Peyer's patch (tissue), 4 donors: ENCODE data around the gene AARS2. TPM values are rescaled to one million over a fixed set of nuclear protein-coding genes. Genes with fewer than 3 reads are reported as not detected.
"Not testable (repeated sequence)": the region's sequence is repeated elsewhere in the genome, so short reads cannot be mapped to it uniquely, and the experiment has no call there.

Source experiments
- DNase-seq, 3 donors: peaks; one replicate each; pipeline ENCODE4 v3.0.0-alpha.2; 2017 to 2019
- H3K27ac ChIP-seq, 4 donors: fragments of 200-600 bp; sonication (generic); one replicate each; pipeline ENCODE4 v1.5.1; 2016 to 2019
- H3K27me3 ChIP-seq, 2 donors: fragments of 200-600 bp; sonication (generic); one replicate each; pipeline ENCODE4 v1.5.1; 2019
- H3K36me3 ChIP-seq, 3 donors: fragments of 200-600 bp; sonication (generic); one replicate each; pipeline ENCODE4 v1.5.1; 2016 to 2019
- H3K4me1 ChIP-seq, 4 donors: fragments of 200-600 bp; sonication (generic); one replicate each; pipeline ENCODE4 v1.5.1; 2016 to 2019
- H3K4me3 ChIP-seq, 4 donors: fragments of 200-600 bp; sonication (generic); 1 replicate in 3 of 4; 2 replicates in 1 of 4; pipeline ENCODE4 v1.5.1; 2016 to 2019; ENCODE audit warnings: mild to moderate bottlenecking in 1 of 4
- H3K9me3 ChIP-seq, 4 donors: fragments of 200-600 bp; sonication (generic); one replicate each; pipeline ENCODE4 v1.5.1; 2016 to 2019; ENCODE audit warnings: mild to moderate bottlenecking in 1 of 4
- CTCF ChIP-seq, 6 experiments: fragments of 450-650 bp in 4 of 6; fragments of 200-600 bp in 2 of 6; sonication (generic) in 1 of 6; IDR thresholded peaks; one replicate each; pipeline ENCODE4 v1.5.1; 2017 to 2019; ENCODE audit warnings: antibody characterized with exemption in 6 of 6, mild to moderate bottlenecking in 3 of 6, moderate library complexity in 1 of 6
- POLR2A ChIP-seq, 2 donors: fragments of 450-650 bp; IDR thresholded peaks; one replicate each; pipeline ENCODE4 v1.5.1; 2017; ENCODE audit warnings: antibody characterized with exemption in 2 of 2, mild to moderate bottlenecking in 2 of 2, moderate library complexity in 2 of 2
- total RNA-seq, 4 donors: library from RNA; depleted of rRNA; stranded (reverse); fragments of >200 nt; gene quantifications; one replicate each; pipeline ENCODE4 v1.1.0, GENCODE V29; 2016

Gene AARS2
- total RNA-seq, 4 donors from 2014 or later = 31.5 to 54.7 (median 37.6) TPM

DNA sequence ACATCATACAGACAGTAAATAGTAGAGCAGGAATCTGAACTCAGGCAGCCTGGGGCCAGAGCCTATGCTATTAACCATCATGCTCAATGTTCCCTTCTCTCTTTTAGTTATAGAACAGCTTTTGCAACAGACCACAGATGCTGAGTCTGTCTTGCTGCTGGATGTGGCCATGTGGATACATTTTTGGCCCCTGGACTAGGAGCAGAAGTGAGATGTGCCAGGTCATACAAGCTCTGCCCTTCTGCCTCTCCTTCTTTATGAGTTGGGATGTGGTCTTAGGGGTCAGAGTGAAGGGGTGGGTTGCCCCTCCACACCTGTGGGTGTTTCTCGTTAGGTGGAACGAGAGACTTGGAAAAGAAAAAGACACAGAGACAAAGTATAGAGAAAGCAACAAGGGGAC, 14.6 kb upstream of the AARS2 start:
- H3K4me1 ChIP-seq = no peaks in the 10 kb centered on the region
- H3K9me3 ChIP-seq = no peaks in the 10 kb centered on the region
- H3K27me3 ChIP-seq = no peaks in the 10 kb centered on the region
- H3K27ac ChIP-seq = no peak overlapping the region
- DNase-seq = no peak
- H3K4me3 ChIP-seq = no peak overlapping the region
- TF ChIP-seq POLR2A (IDR thresholded peaks at IDR 0.05) = no peak
- no peaks in the 10 kb centered on the region for H3K36me3 ChIP-seq

DNA sequence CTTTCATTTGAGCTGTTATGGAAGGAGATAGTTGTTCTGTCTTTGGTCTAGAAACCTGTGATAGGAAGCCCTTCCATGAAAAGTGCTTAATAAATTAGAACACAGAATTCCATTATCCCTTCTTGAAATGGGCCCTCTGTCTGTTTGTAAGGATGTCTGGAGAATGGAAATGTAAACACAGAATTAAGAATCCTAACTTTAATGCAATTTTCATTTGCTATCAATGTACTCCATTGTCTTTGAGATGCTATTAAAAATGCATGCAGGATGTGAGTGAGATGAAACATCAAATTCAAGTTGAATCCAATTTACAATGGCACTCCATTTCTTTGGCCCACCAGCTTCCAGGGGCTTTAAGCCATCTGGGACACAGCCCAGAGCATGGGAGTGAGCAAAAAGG, 13.9 kb upstream of the AARS2 start:
- Histone ChIP-seq H3K27ac (no peak overlapping the region), H3K27me3 (no peaks in the 10 kb centered on the region), H3K4me3 (no peak overlapping the region), H3K9me3 (no peaks in the 10 kb centered on the region), H3K4me1 (no peaks in the 10 kb centered on the region), H3K36me3 (no peaks in the 10 kb centered on the region)
- DNase-seq = no peak
- no peak for TF ChIP-seq CTCF (IDR thresholded peaks at IDR 0.05)
- no peak for TF ChIP-seq POLR2A (IDR thresholded peaks at IDR 0.05)

DNA sequence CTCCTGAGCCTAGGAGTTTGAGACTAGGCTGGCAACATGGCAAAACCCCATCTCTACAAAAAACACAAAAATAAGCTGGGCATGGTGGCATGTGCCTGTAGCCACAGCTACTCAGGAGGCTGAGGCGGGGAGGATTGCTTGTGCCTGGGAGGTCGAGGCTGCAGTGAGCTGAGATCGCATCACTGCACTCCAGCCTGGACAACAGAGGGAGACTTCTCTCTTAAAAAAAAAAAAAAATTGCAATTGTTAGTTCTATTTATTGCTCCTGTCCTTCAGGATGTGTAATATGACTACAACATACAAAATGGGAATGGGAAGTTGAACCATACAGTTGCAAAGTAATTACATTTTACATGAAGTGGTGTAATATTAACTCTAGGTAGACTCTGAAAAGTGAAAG, 8.1 kb upstream of the AARS2 start:
- TF ChIP-seq CTCF (IDR thresholded peaks at IDR 0.05) (no peak), POLR2A (IDR thresholded peaks at IDR 0.05) (no peak)
- Histone ChIP-seq H3K9me3 (no peaks in the 10 kb centered on the region), H3K27ac (no peak overlapping the region), H3K4me1 (no peaks in the 10 kb centered on the region), H3K36me3 (no peaks in the 10 kb centered on the region), H3K4me3 (no peak overlapping the region), H3K27me3 (no peaks in the 10 kb centered on the region)
- DNase-seq = no peak

DNA sequence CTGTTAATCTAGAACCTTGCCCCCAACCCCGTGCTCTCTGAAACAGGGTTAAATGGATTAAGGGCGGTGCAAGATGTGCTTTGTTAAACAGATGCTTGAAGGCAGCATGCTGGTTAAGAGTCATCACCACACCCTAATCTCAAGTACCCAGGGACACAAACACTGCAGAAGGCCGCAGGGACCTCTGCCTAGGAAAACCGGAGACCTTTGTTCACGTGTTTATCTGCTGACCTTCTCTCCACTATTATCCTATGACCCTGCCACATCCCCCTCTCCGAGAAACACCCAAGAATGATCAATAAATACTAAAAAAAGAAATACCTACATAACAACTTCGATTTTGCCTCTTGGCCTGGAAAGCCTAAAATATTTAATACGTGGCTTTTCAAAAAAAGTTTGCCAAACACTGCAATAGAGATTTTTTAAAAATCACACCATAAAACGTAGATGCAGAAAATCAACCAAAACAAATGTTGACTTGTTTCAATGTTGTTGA, 4.0 kb upstream of the AARS2 start:
- H3K9me3 ChIP-seq = not testable (repeated sequence)

DNA sequence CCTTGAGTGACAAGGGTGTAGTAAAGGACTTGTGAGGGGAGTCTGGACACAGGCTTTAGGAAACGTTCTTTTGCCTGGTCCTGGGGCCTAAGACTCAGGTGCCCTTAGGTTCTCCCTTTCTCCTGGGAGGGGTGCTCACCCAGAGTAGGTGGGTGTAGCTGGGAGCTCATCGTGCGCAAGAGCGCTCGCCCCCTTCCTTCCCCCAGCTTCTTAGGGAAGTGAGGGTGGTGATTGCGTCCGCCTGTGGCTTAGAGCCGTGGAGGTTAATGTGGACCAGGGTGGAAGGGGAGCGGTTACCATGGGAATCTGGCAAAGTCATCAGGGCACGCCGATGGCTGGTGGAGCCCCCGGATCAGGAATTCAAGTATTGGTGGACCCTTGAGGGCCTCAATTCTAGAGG, 3.3 kb upstream of the AARS2 start:
- Histone ChIP-seq H3K4me1 (peaks cover 0 to 10% (median 0%) of the 10 kb centered on the region in 4 donors), H3K27me3 (no peaks in the 10 kb centered on the region), H3K36me3 (peaks cover 0 to 4% (median 0%) of the 10 kb centered on the region in 3 donors), H3K4me3 (no peak overlapping the region), H3K27ac (no peak overlapping the region), H3K9me3 (no peaks in the 10 kb centered on the region)
- DNase-seq = no peak
- TF ChIP-seq POLR2A (IDR thresholded peaks at IDR 0.05) (no peak), CTCF (IDR thresholded peaks at IDR 0.05) (no peak)

More for the DNA sequence above, 4.0 kb upstream of the AARS2 start:
- not testable (repeated sequence) for H3K36me3 ChIP-seq, H3K27me3 ChIP-seq, DNase-seq, H3K4me1 ChIP-seq, H3K27ac ChIP-seq, H3K4me3 ChIP-seq

DNA sequence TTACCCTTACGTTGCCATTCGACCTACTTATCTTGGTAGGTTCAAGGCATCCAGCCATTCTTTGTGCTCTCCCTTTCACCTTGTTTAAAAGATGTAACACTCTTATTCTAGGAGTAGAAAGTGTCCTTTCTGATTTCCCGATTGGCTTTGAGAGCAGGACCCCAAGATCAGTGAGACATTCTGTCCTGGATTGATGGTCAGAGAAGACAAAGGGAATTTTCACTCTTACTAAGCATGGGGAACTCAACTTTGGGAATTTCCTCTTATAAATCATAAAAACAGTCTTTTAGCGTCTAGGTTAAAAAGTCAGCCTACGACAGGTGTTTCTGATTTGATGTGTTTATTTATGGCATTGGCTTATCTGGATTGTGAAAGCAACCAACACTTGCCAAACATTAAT, 2.8 kb upstream of the AARS2 start:
- no peak overlapping the region for H3K27ac ChIP-seq
- H3K4me3 ChIP-seq = no peak overlapping the region
- peaks cover 0 to 9% (median 0%) of the 10 kb centered on the region in 3 donors for H3K36me3 ChIP-seq
- peaks cover 0 to 16% (median 0%) of the 10 kb centered on the region in 4 donors for H3K4me1 ChIP-seq
- TF ChIP-seq POLR2A (IDR thresholded peaks at IDR 0.05) (no peak), CTCF (IDR thresholded peaks at IDR 0.05) (no peak)
- DNase-seq = no peak
- no peaks in the 10 kb centered on the region for H3K27me3 ChIP-seq
- no peaks in the 10 kb centered on the region for H3K9me3 ChIP-seq

DNA sequence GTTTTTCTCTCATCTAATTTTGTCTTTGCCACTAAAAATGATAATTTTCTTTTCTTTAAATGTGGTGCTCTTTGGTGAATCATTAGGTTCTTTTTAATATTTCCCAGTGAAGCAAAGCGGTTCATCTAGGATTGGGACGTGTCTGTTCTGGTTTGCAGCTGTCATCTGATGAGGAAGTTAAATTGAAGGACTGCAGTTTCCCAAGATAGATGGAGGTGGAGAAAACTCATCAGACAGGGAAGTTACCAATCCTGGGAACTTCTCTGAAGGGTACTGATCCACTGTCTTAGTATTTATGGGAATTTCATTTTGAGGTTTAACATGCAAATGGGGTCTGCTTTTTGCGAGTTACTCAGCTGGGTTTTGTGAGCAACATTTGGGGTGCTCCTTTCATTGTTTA, 2.4 kb upstream of the AARS2 start:
- peaks cover 0 to 19% (median 0%) of the 10 kb centered on the region in 4 donors for H3K4me1 ChIP-seq
- peaks cover 0 to 13% (median 0%) of the 10 kb centered on the region in 3 donors for H3K36me3 ChIP-seq
- no peaks in the 10 kb centered on the region for H3K9me3 ChIP-seq
- no peaks in the 10 kb centered on the region for H3K27me3 ChIP-seq
- no peak for TF ChIP-seq CTCF (IDR thresholded peaks at IDR 0.05)
- no peak for TF ChIP-seq POLR2A (IDR thresholded peaks at IDR 0.05)
- no peak overlapping the region for H3K4me3 ChIP-seq
- H3K27ac ChIP-seq = no peak overlapping the region
- no peak for DNase-seq

GRCh38 chr6:44314657-44315056, 1.5 kb upstream of the AARS2 start:
- not testable (repeated sequence) for H3K27ac ChIP-seq, H3K4me3 ChIP-seq, H3K9me3 ChIP-seq, H3K27me3 ChIP-seq, DNase-seq
- Histone ChIP-seq H3K36me3 (peaks cover 0 to 21% (median 0%) of the 10 kb centered on the region in 3 donors), H3K4me1 (peaks cover 0 to 25% (median 0%) of the 10 kb centered on the region in 4 donors)
